Bronchial epithelial cell (primary cell): ENCODE data around the gene PKM. TPM values are rescaled to one million over a fixed set of nuclear protein-coding genes. Genes with fewer than 3 reads are reported as not detected.
A peak's percentile ranks its signal among the peaks of the same experiment; 100 is the strongest.

ENCODE experiments used
- DNase-seq: peaks from one replicate; pipeline ENCODE4 v3.0.0-alpha.2; 2010; ENCODE audit warnings: low read depth
- FAIRE-seq: peaks from 2 replicates; lab custom pipeline; 2011; peaks lifted over from hg19 to GRCh38; lab: Jason Lieb, UNC
- H3K27me3 ChIP-seq: 2 replicates; pipeline ENCODE4 v1.5.1; 2011; ENCODE audit warnings: low read length; ENCODE audit not compliant: control insufficient read depth, insufficient read depth
- H3K36me3 ChIP-seq: 2 replicates; pipeline ENCODE4 v1.5.1; 2011; ENCODE audit warnings: low read length; ENCODE audit not compliant: control insufficient read depth, insufficient read depth
- H3K4me3 ChIP-seq: 2 replicates; pipeline ENCODE4 v1.5.1; 2011; ENCODE audit warnings: mild to moderate bottlenecking, low read depth, low read length, control low read depth
- total RNA-seq: library from RNA; depleted of rRNA; stranded (reverse); fragments of >200 nt; gene quantifications from 2 replicates; pipeline ENCODE4 v1.2.1, GENCODE V29; 2014
- TF ChIP-seq, protein P1 (sequence below): IDR thresholded peaks from 2 replicates; pipeline ENCODE4 v1.5.1; 2011; ENCODE audit warnings: mild to moderate bottlenecking, moderate library complexity, low read length, control low read depth, inconsistent platforms; ENCODE audit not compliant: insufficient read depth, severe bottlenecking

PKM gene
- total RNA-seq, 1 donor from 2014 or later, result 1,045 TPM

DNA sequence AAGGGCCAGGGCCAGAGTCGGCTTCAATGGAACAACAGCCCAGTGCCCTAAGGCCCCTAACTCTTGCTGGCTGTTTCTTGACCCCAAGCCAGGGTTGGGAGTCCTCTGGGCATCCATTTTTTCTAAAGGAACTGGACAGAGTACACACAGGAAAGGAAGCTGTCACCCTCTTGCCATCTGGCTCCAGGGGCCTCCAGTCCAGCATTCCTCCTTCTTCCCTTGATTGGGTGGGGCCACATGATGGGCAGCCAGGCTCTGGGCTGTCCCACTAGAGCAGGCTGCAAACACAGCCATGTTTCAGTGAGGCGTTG, 31.8 kb downstream of the PKM start:
- no peak for FAIRE-seq
- no peaks in the 10 kb centered on the region for H3K27me3 ChIP-seq
- H3K4me3 ChIP-seq, result no peak overlapping the region
- peaks cover 32% of the 10 kb centered on the region for H3K36me3 ChIP-seq
- TF ChIP-seq, protein P1, sequence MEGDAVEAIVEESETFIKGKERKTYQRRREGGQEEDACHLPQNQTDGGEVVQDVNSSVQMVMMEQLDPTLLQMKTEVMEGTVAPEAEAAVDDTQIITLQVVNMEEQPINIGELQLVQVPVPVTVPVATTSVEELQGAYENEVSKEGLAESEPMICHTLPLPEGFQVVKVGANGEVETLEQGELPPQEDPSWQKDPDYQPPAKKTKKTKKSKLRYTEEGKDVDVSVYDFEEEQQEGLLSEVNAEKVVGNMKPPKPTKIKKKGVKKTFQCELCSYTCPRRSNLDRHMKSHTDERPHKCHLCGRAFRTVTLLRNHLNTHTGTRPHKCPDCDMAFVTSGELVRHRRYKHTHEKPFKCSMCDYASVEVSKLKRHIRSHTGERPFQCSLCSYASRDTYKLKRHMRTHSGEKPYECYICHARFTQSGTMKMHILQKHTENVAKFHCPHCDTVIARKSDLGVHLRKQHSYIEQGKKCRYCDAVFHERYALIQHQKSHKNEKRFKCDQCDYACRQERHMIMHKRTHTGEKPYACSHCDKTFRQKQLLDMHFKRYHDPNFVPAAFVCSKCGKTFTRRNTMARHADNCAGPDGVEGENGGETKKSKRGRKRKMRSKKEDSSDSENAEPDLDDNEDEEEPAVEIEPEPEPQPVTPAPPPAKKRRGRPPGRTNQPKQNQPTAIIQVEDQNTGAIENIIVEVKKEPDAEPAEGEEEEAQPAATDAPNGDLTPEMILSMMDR, result no peak
- no peak for DNase-seq

DNA sequence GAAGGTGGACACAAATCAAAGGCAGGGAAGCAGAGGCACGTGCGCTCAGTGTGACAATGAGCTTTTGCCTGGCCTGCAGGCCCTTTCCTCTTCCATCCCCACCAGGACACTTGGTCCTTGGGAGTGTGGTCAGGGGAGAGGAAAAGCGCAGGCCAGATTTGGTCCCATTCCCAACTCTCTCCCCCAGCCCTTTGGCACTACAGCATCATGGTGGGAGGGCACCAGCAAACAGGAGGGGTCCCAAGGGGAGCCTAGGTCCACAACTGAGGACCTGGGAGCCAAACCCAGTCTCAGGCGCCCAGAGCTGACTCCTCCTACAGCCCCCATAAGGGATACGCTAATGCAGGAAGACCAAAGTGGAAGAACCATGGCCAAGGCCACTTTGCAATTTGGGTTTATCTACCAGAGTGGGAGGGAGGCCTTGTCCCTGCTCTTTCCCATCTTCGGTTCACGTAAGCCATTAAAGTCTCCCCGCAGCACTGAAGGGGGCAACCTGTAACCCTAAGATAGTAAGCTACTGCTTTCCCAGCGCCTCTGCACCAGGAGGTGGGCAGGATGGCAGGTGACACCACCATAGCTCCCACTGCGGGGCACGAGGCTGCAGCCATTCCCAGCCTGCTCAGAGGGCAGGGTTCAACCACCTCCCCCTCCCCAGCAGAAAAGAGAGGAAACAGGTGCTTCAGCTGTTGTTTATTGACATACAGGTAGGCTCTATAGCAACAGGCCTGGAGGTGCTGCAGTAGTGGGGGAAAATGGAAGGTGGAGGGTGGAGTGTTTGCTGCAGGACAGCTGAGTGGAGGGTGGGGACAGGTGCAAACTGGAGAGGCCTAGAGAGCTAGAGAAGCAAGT, 32.4 kb downstream of the PKM start:
- Histone ChIP-seq H3K36me3 (peaks cover 32% of the 10 kb centered on the region), H3K27me3 (no peaks in the 10 kb centered on the region), H3K4me3 (no peak overlapping the region)
- DNase-seq (no peak), FAIRE-seq (no peak)
- TF ChIP-seq, protein P1, result no peak

DNA sequence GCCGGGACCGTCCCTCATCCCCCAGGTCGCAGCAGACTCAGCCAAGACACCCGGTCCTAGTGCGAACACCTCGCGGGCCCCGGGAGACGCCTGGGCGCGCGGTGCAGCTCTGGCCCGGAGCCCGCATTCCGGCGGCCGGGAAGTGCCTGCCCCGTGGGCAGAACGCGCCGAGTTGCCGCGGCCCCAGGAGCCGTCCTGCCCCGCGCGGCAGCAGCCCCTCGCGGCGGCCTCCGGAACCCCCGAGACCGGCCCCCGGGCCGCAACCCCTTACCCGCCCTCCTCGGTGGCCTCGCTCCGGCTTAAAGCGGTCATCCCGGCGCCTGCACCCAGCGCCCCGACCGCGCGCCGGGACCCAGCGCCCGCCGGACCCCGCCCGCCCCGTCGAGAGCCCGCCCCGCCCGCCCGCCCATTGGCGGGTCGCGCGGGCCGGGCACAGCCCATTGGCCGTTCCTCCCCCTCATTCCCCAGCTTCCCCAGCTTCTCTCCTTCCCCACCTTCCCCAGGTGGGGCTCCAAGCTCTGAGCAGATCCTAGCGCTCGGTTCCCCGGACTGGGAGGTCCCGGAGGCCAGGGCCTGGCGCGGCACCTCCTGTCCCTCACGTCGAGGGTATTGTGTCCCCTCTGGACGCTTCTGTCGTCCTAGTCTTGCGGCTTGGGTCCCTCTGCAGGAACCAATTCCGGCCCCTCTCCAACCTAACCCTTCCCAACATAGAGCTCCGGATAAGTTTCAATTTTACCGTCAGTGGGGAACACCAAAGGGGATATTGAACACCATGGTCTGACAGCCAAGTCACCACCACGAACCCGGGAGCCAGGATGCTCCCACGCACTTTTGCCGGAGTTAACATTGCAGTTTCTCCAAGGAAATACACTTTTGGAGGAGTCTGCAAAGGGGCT, 33.3 kb downstream of the PKM start, which contains the start of gene GRAMD2A:
GRAMD2A (minus strand) TSS at position 328 of the 896 bp plus-strand sequence.
- DNase-seq (peak; percentile 65), FAIRE-seq (peak; percentile 36)
- Histone ChIP-seq H3K4me3 (peak within 1 kb of the TSS; percentile 47), H3K27me3 (no peaks in the 10 kb centered on the region), H3K36me3 (peaks cover 30% of the 10 kb centered on the region)
- TF ChIP-seq, protein P1, result no peak

DNA sequence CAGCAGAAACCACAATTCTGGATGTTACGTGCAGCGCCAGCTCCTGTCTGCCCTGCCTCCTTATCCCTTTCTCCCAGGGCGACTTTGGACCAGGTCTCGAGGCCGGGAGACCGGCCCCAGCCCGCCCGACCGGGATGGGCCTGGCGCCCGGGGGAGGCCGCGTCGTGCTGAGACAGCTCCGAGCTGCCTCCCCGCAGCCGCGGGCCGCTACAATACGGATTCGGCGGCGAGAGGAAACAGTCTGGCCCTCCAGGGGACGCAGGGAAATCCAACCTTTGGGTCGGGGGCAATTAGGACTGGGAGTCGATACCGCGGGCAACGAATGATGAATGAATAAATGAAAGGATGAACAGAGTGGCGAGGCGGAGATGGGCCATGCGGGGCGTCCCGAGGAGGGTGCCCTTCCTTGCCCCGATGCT, 33.9 kb downstream of the PKM start:
- FAIRE-seq (no peak), DNase-seq (peak; percentile 24)
- TF ChIP-seq, protein P1, result no peak
- H3K4me3 ChIP-seq, result peak overlapping the region; percentile 47
- no peaks in the 10 kb centered on the region for H3K27me3 ChIP-seq
- H3K36me3 ChIP-seq, result peaks cover 23% of the 10 kb centered on the region

DNA sequence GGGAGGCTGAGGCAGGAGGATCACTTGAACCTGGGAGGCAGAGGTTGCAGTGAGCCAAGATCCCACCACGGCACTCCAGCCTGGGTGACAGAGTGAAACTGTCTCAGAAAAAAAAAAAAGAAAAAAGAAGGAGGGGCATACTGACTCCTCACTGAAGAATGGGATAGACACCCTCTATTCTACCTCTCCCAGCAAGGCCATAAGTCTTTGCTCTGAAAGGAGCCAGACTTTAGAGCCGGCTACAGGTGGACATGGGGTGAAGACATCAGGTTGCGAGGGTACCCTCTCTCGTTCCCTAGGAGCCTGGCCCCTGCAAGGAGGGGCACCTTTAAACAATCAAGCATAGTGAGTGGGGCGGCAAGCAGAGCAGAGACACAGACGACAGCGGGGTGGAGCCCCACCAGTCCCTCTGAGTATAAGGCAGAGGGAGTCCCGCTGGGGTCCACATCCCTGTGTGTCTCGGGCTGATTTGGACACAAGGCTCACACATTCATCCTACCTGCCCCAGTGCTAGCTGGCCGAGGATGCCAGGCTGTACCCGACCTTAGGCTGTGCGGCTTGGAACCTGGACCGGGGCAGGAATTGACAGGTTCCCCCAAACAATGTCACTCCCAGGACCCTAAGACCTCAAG, 34.5 kb downstream of the PKM start:
- TF ChIP-seq, protein P1, result no peak
- H3K4me3 ChIP-seq, result peak overlapping the region; percentile 47
- H3K36me3 ChIP-seq, result peaks cover 19% of the 10 kb centered on the region
- H3K27me3 ChIP-seq, result no peaks in the 10 kb centered on the region
- DNase-seq (peak; percentile 30), FAIRE-seq (peak; percentile 23)
